HepG2 (cell line): ENCODE results near the gene SERPINB1. TPM values are rescaled to one million over a fixed set of nuclear protein-coding genes. Genes with fewer than 3 reads are reported as not detected.
A peak's percentile ranks its signal among the peaks of the same experiment; 100 is the strongest.

ENCODE experiments used
- ARNTL ChIP-seq: sonication (generic); formaldehyde crosslinking; IDR thresholded peaks from 2 replicates; pipeline ENCODE4 v1.4.0; 2020; ENCODE audit warnings: mild to moderate bottlenecking, missing genetic modification reagents
- ATF3 ChIP-seq: sonication (generic); formaldehyde crosslinking; IDR thresholded peaks from 2 replicates; pipeline ENCODE4 v1.4.0; 2020; ENCODE audit warnings: missing genetic modification reagents
- CREB3 ChIP-seq: sonication (generic); formaldehyde crosslinking; IDR thresholded peaks from 2 replicates; pipeline ENCODE4 v1.5.0; 2020; ENCODE audit warnings: missing genetic modification reagents
- DMTF1 ChIP-seq: sonication (generic); formaldehyde crosslinking; IDR thresholded peaks from 2 replicates; pipeline ENCODE4 v1.4.0; 2020; ENCODE audit warnings: mild to moderate bottlenecking, missing genetic modification reagents
- GFI1 ChIP-seq: sonication (generic); formaldehyde crosslinking; IDR thresholded peaks from 2 replicates; pipeline ENCODE4 v1.5.0; 2020; ENCODE audit warnings: missing genetic modification reagents, mild to moderate bottlenecking, borderline replicate concordance
- KDM4B ChIP-seq: sonication (generic); formaldehyde crosslinking; IDR thresholded peaks from 2 replicates; pipeline ENCODE4 v1.4.0; 2020; ENCODE audit warnings: missing genetic modification reagents
- KLF13 ChIP-seq: sonication (generic); formaldehyde crosslinking; IDR thresholded peaks from 2 replicates; pipeline ENCODE4 v1.4.0; 2020; ENCODE audit warnings: mild to moderate bottlenecking, missing genetic modification reagents
- MED1 ChIP-seq: sonication (generic); formaldehyde crosslinking; IDR thresholded peaks from 2 replicates; pipeline ENCODE4 v1.4.0; 2020; ENCODE audit warnings: missing genetic modification reagents
- PLSCR1 ChIP-seq: sonication (generic); formaldehyde crosslinking; IDR thresholded peaks from 2 replicates; pipeline ENCODE4 v1.5.0; 2020; ENCODE audit warnings: missing genetic modification reagents, mild to moderate bottlenecking, borderline replicate concordance
- POGK ChIP-seq: sonication (generic); formaldehyde crosslinking; conservative IDR thresholded peaks from 2 replicates; pipeline ENCODE4 v1.8.0; 2022; ENCODE audit warnings: mild to moderate bottlenecking, moderate library complexity, missing genetic modification reagents
- RORA ChIP-seq: sonication (generic); formaldehyde crosslinking; IDR thresholded peaks from 2 replicates; pipeline ENCODE4 v1.5.0; 2020; ENCODE audit warnings: mild to moderate bottlenecking, missing genetic modification reagents, moderate library complexity
- SP1 ChIP-seq, 2 experiments: fragments of 450-650 bp in 1 of 2; sonication (generic) in 1 of 2; formaldehyde crosslinking in 1 of 2; IDR thresholded peaks; 2 replicates each; pipeline versions ENCODE4 v1.4.0 to v1.6.1; 2016 to 2020; ENCODE audit warnings: missing genetic modification reagents in 1 of 2
- TCF7 ChIP-seq: sonication (generic); IDR thresholded peaks from 2 replicates; pipeline ENCODE4 v1.6.1; 2016; ENCODE audit warnings: antibody characterized with exemption, low read depth
- TFDP1 ChIP-seq: IDR thresholded peaks from 2 replicates; pipeline ENCODE4 v1.6.1; 2016; ENCODE audit warnings: missing compliant biosample characterization, missing genetic modification reagents, borderline replicate concordance
- ZBTB26 ChIP-seq: IDR thresholded peaks from 2 replicates; pipeline ENCODE4 v1.6.1; 2016; ENCODE audit warnings: missing compliant biosample characterization, missing genetic modification reagents, borderline replicate concordance
- ZFP1 ChIP-seq: IDR thresholded peaks from 2 replicates; pipeline ENCODE4 v1.6.1; 2016
- ZNF33B ChIP-seq: sonication (generic); formaldehyde crosslinking; IDR thresholded peaks from 2 replicates; pipeline ENCODE4 v1.5.1; 2020; ENCODE audit warnings: mild to moderate bottlenecking, missing genetic modification reagents
- ZNF557 ChIP-seq: sonication (generic); formaldehyde crosslinking; IDR thresholded peaks from 2 replicates; pipeline ENCODE4 v1.4.0; 2020; ENCODE audit warnings: missing genetic modification reagents
- ZNF720 ChIP-seq: sonication (generic); formaldehyde crosslinking; IDR thresholded peaks from 2 replicates; pipeline ENCODE4 v1.4.0; 2020; ENCODE audit warnings: missing genetic modification reagents
- polyA plus RNA-seq, 8 experiments: library from polyadenylated mRNA; depleted of rRNA in 3 of 8; stranded (reverse) in 7 of 8; unstranded in 1 of 8; fragments of >200 nt; fragmentation: Illumina TruSeq in 4 of 8; extraction: Trizol in 4 of 8; gene quantifications; 2 replicates each; pipeline versions ENCODE4 v1.2.1 to v1.2.3, GENCODE V29; 2011 to 2016; ENCODE audit warnings: low read depth in 4 of 8, missing spikeins in 1 of 8, mixed read lengths in 1 of 8; ENCODE audit not compliant: insufficient read depth in 1 of 8
- total RNA-seq, 5 experiments: library from RNA; depleted of rRNA; stranded (reverse); fragments of >200 nt; fragmentation: Illumina TruSeq; extraction: Trizol; gene quantifications; 2 replicates each; pipeline ENCODE4 v1.2.3, GENCODE V29; 2016; ENCODE audit warnings: low read depth in 1 of 5

SERPINB1 gene
- total and polyA plus RNA-seq, 2 of the 13 experiments (the other 11 are each of a cell fraction or from before 2014, with no cell fraction given): 41.4 to 60.5 TPM

GRCh38 chr6:2876210-2877056 is 34.8 kb upstream of the SERPINB1 start (continued):
- TF ChIP-seq ZBTB26 (CRISPR knock-in tag) (peak; percentile 80; the same call in 1 of the 2 replicates), GFI1 (CRISPR knock-in tag) (peak; percentile 91), ZNF720 (CRISPR knock-in tag) (peak; percentile 83; the same call in 1 of the 2 replicates), ZNF33B (CRISPR knock-in tag) (peak; percentile 96), SP1 (IDR thresholded peaks at IDR 0.05) (no peak), SP1 (CRISPR knock-in tag; IDR thresholded peaks at IDR 0.05) (peak; percentile 54), CREB3 (peak; percentile 79), KDM4B (CRISPR knock-in tag) (peak; percentile 83; the same call in 1 of the 2 replicates), RORA (no peak), MED1 (peak; percentile 99), ZNF557 (CRISPR knock-in tag) (peak; percentile 93; the same call in 1 of the 2 replicates), POGK (CRISPR knock-in tag) (peak; percentile 96), TCF7 (peak; percentile 98), DMTF1 (CRISPR knock-in tag) (0 out of 2 replicates have a peak, but pooled peaks have one; percentile 75), PLSCR1 (no peak), TFDP1 (peak; percentile 86; the same call in 1 of the 2 replicates), ZFP1 (CRISPR knock-in tag) (peak; percentile 95), KLF13 (CRISPR knock-in tag) (no peak), ARNTL (CRISPR knock-in tag) (peak; percentile 90; the same call in 1 of the 2 replicates), ATF3 (CRISPR knock-in tag) (peak; percentile 95)
